Panc1 (cell line): ENCODE data around the gene SIRT5. TPM values are rescaled to one million over a fixed set of nuclear protein-coding genes. Genes with fewer than 3 reads are reported as not detected.

Experiments
- ATAC-seq: fragments of 200-7000 bp; cut with Tn5 transposase; 2 replicates; pipeline ENCODE4 v1.9.1; 2020; ENCODE audit warnings: mild to moderate bottlenecking, moderate library complexity
- BruUV-seq: library from RNA; stranded (reverse); fragments of 400-500 nt; replicated peaks from 2 replicates; lab custom pipeline; 2021; lab: Mats Ljungman, UMichigan
- CTCF ChIA-PET: fragments of 300-600 bp; sonication (Branson Sonifier 250); formaldehyde crosslinking; loops from one replicate; lab custom pipeline; 2022; ENCODE audit warnings: antibody characterized with exemption; lab: Charles Lee
- POLR2A ChIA-PET: fragments of 300-600 bp; sonication (Branson Sonifier 250); formaldehyde crosslinking; loops from one replicate; lab custom pipeline; 2022; ENCODE audit warnings: antibody characterized with exemption; lab: Charles Lee
- DNase-seq: peaks from one replicate; pipeline ENCODE4 v3.0.0-alpha.2; 2010; ENCODE audit warnings: low read depth, low spot score
- H3K27ac ChIP-seq: 2 replicates; pipeline ENCODE4 v1.5.1; 2011; ENCODE audit warnings: mild to moderate bottlenecking, low read length, inconsistent platforms
- H3K27me3 ChIP-seq: fragments of 200-500 bp; sonication (Bioruptor generic); 2 replicates; pipeline ENCODE4 v1.6.0; 2014; ENCODE audit warnings: low read length, inconsistent platforms; ENCODE audit not compliant: control insufficient read depth, insufficient read depth
- H3K36me3 ChIP-seq: fragments of 200-500 bp; sonication (Bioruptor generic); 2 replicates; pipeline ENCODE4 v1.5.1; 2014; ENCODE audit warnings: inconsistent platforms, mild to moderate bottlenecking, low read length, moderate library complexity; ENCODE audit not compliant: control insufficient read depth, insufficient read depth
- H3K4me1 ChIP-seq: 2 replicates; pipeline ENCODE4 v1.5.1; 2011; ENCODE audit warnings: inconsistent platforms, mild to moderate bottlenecking, low read length, moderate library complexity; ENCODE audit not compliant: control insufficient read depth, insufficient read depth
- H3K4me3 ChIP-seq, 2 experiments: 2 replicates each; pipeline ENCODE4 v1.5.1; 2011 to 2012; ENCODE audit warnings: low read depth in 2 of 2, low read length in 2 of 2, mild to moderate bottlenecking in 2 of 2, inconsistent platforms in 1 of 2, moderate library complexity in 1 of 2
- H3K9me3 ChIP-seq: fragments of 200-500 bp; sonication (Bioruptor generic); 2 replicates; pipeline ENCODE4 v1.5.1; 2014; ENCODE audit warnings: low read depth, mild to moderate bottlenecking, inconsistent platforms, low read length, moderate library complexity; ENCODE audit not compliant: control insufficient read depth, insufficient read depth
- POLR2AphosphoS5 ChIP-seq: IDR thresholded peaks from 2 replicates; pipeline ENCODE4 v1.6.1; 2012; ENCODE audit warnings: mild to moderate bottlenecking, low read depth, low read length, moderate library complexity
- SIN3A ChIP-seq: IDR thresholded peaks from 2 replicates; pipeline ENCODE4 v1.6.1; 2012; ENCODE audit warnings: low read depth, mild to moderate bottlenecking, low read length, moderate library complexity, borderline replicate concordance; ENCODE audit not compliant: insufficient read depth
- TCF7L2 ChIP-seq: IDR thresholded peaks from 2 replicates; pipeline ENCODE4 v1.6.1; 2011; ENCODE audit warnings: mild to moderate bottlenecking, low read depth, low read length, inconsistent platforms
- in situ Hi-C: cut with HindIII; loops from 2 replicates; pipeline ENCODE4 v1.10.0; 2016; ENCODE audit warnings: low sequenced_read_pairs, low pct_unique_long_range_greater_than_20kb
- intact Hi-C: fragments of 100-400 bp; cut with micrococcal nuclease; formaldehyde crosslinking; loops from one replicate; pipeline ENCODE4 v1.10.0; 2022; ENCODE audit not compliant: unreplicated experiment
- total RNA-seq: library from RNA; stranded (reverse); gene quantifications from one replicate; pipeline ENCODE4 v1.2.1, GENCODE V29; 2021; ENCODE audit not compliant: unreplicated experiment
- TF ChIP-seq, protein P1 (sequence below): fragments of 450-650 bp; IDR thresholded peaks from 2 replicates; pipeline ENCODE4 v1.5.1; 2017; ENCODE audit warnings: mild to moderate bottlenecking
- TF ChIP-seq, protein P2 (sequence below), 2 experiments: IDR thresholded peaks; 2 replicates each; pipeline ENCODE4 v1.6.1; 2011 to 2012; ENCODE audit warnings: low read depth in 2 of 2, control low read depth in 1 of 2, low read length in 1 of 2, mild to moderate bottlenecking in 1 of 2, moderate library complexity in 1 of 2; ENCODE audit not compliant: insufficient read depth in 1 of 2

Gene SIRT5
- total RNA-seq, 1 experiment from 2014 or later: 11.0 TPM

GRCh38 chr6:13663986-13664385, 89.6 kb downstream of the SIRT5 start:
- Histone ChIP-seq H3K4me1 (peaks cover 11% of the 10 kb centered on the region), H3K9me3 (no peaks in the 10 kb centered on the region), H3K27me3 (no peaks in the 10 kb centered on the region), H3K4me3 (no peak overlapping the region), H3K36me3 (no peaks in the 10 kb centered on the region), H3K27ac (no peak overlapping the region)
- DNase-seq: no peak
- CTCF ChIA-PET: no interaction called here
- no TSS peak for BruUV-seq
- ATAC-seq: no peak
- TF ChIP-seq POLR2AphosphoS5 (no peak), TCF7L2 (no peak), SIN3A (no peak)
- TF ChIP-seq, protein P1, sequence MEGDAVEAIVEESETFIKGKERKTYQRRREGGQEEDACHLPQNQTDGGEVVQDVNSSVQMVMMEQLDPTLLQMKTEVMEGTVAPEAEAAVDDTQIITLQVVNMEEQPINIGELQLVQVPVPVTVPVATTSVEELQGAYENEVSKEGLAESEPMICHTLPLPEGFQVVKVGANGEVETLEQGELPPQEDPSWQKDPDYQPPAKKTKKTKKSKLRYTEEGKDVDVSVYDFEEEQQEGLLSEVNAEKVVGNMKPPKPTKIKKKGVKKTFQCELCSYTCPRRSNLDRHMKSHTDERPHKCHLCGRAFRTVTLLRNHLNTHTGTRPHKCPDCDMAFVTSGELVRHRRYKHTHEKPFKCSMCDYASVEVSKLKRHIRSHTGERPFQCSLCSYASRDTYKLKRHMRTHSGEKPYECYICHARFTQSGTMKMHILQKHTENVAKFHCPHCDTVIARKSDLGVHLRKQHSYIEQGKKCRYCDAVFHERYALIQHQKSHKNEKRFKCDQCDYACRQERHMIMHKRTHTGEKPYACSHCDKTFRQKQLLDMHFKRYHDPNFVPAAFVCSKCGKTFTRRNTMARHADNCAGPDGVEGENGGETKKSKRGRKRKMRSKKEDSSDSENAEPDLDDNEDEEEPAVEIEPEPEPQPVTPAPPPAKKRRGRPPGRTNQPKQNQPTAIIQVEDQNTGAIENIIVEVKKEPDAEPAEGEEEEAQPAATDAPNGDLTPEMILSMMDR: no peak
- TF ChIP-seq, protein P2, sequence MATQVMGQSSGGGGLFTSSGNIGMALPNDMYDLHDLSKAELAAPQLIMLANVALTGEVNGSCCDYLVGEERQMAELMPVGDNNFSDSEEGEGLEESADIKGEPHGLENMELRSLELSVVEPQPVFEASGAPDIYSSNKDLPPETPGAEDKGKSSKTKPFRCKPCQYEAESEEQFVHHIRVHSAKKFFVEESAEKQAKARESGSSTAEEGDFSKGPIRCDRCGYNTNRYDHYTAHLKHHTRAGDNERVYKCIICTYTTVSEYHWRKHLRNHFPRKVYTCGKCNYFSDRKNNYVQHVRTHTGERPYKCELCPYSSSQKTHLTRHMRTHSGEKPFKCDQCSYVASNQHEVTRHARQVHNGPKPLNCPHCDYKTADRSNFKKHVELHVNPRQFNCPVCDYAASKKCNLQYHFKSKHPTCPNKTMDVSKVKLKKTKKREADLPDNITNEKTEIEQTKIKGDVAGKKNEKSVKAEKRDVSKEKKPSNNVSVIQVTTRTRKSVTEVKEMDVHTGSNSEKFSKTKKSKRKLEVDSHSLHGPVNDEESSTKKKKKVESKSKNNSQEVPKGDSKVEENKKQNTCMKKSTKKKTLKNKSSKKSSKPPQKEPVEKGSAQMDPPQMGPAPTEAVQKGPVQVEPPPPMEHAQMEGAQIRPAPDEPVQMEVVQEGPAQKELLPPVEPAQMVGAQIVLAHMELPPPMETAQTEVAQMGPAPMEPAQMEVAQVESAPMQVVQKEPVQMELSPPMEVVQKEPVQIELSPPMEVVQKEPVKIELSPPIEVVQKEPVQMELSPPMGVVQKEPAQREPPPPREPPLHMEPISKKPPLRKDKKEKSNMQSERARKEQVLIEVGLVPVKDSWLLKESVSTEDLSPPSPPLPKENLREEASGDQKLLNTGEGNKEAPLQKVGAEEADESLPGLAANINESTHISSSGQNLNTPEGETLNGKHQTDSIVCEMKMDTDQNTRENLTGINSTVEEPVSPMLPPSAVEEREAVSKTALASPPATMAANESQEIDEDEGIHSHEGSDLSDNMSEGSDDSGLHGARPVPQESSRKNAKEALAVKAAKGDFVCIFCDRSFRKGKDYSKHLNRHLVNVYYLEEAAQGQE (IDR thresholded peaks at IDR 0.05; ENCODE audit: insufficient read depth in 1 of 2, low read depth in 2 of 2, low read length in 1 of 2): no peak
- intact Hi-C loops (no loop called here), in situ Hi-C loops (no loop called here)
- POLR2A ChIA-PET: no interaction called here

Other genes starting within 250 kb of the SIRT5 start
- gene TBC1D7, start 246.1 kb upstream of the SIRT5 start, total RNA-seq: 27.0 TPM
- gene GFOD1, start 87.0 kb upstream of the SIRT5 start, total RNA-seq: 0.62 TPM
- gene NOL7, start 40.7 kb downstream of the SIRT5 start, total RNA-seq: 74.4 TPM
- 44.5 TPM for gene RANBP9, start 137.2 kb downstream of the SIRT5 start, total RNA-seq
- 33.1 TPM for gene MCUR1, start 240.0 kb downstream of the SIRT5 start, total RNA-seq